Body of pancreas (tissue), 4 donors: Measurements from ENCODE around the gene NECTIN1.

Source experiments
- CTCF ChIP-seq, 7 experiments: fragments of 450-650 bp in 4 of 7; fragments of 200-600 bp in 3 of 7; sonication (generic) in 3 of 7; IDR thresholded peaks; one replicate each; pipeline ENCODE4 v1.5.1; 2016 to 2019; ENCODE audit warnings: antibody characterized with exemption in 7 of 7
- POLR2A ChIP-seq, 3 donors: fragments of 450-650 bp; IDR thresholded peaks; one replicate each; pipeline ENCODE4 v1.6.1; 2016; ENCODE audit warnings: antibody characterized with exemption in 3 of 3, mild to moderate bottlenecking in 2 of 3

DNA sequence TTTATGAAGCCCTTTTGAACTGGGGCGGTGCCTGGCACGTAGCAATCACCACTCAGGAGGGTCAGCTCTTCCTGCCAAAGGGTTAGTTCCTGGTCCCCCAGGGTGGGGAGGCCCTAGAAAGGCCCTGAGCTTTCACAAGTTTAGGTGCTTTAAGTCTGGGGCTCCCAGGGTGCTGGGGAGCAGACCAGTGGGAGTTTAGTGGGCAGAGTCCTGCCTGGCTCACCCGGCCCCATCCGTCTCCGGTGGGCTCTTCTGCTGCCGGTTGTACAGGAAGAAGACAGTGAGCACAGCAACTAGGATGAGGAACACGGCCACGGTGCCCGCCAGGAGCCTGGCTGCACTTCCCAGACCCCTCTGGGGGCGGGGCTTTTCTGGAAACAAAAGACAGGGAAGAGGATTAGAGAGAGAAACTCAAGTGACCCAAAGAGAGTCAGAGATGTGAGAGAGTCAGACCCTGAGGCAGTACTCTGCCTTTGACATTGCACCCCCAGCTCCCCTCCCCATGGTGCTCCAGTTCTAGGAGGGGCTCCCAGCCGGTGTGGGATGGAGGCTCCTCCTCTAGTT, 89.3 kb downstream of the NECTIN1 start:
- TF ChIP-seq CTCF (IDR thresholded peaks at IDR 0.05) (no peak), POLR2A (IDR thresholded peaks at IDR 0.05) (no peak)
